Adrenal gland (tissue), 5 donors: ENCODE measurements around the gene ALDOB.

ENCODE experiments used
- CTCF ChIP-seq, 6 experiments: fragments of 450-650 bp in 4 of 6; fragments of 200-600 bp in 2 of 6; sonication (generic) in 1 of 6; IDR thresholded peaks; 1 replicate in 5 of 6; 2 replicates in 1 of 6; pipeline versions ENCODE4 v1.5.1 to v1.8.0; 2016 to 2021; ENCODE audit warnings: antibody characterized with exemption in 6 of 6, mild to moderate bottlenecking in 2 of 6, moderate library complexity in 1 of 6
- POLR2A ChIP-seq, 2 donors: fragments of 450-650 bp; IDR thresholded peaks; one replicate each; pipeline ENCODE4 v1.6.1; 2017; ENCODE audit warnings: antibody characterized with exemption in 2 of 2, mild to moderate bottlenecking in 2 of 2, moderate library complexity in 1 of 2
- donor health status: DM: no; HTN: no; CAD: no.

GRCh38 chr9:101387871-101388506 is 47.6 kb downstream of the ALDOB start:
- TF ChIP-seq CTCF (IDR thresholded peaks at IDR 0.05) (peak; percentile 39 to 58 (median 46)), POLR2A (IDR thresholded peaks at IDR 0.05) (no peak)
